ENCODE measurements around the gene SYCP2. TPM values are rescaled to one million over a fixed set of nuclear protein-coding genes. Genes with fewer than 3 reads are reported as not detected.
A peak's percentile ranks its signal among the peaks of the same experiment; 100 is the strongest.

SYCP2 gene
- total RNA-seq, 2 donors from 2014 or later: 4.8 to 10.6 TPM

DNA sequence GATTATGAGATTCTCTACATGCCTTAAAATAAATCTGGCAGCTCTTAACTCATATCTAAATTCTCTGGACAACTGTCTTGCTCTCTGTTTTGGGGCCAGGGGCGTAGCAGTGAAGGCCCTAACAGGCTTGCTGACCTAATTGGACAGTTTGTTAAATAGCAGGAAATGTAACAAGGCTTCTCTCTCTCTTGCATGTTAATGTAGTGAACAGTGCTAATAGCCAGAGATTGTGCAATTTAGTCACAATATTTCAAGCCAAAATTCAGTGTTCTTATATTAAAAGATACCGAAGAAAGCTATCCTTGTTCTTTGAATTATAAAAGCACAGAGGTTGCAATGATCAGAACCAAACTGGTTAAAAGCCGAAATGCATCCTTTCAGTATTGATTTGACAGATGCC lies 3.7 kb upstream of the SYCP2 start:
- no peak overlapping the region for H3K27ac ChIP-seq
- peaks cover 15% of the 10 kb centered on the region for H3K4me1 ChIP-seq (replicated peaks)
- no peak overlapping the region for H3K4me3 ChIP-seq
- H3K9me3 ChIP-seq: no peaks in the 10 kb centered on the region
- intact Hi-C loops (cut with DNase I): no loop called here
- 72% methylated on average over 3 of the region's 3 CpGs for WGBS
- no peaks in the 10 kb centered on the region for H3K36me3 ChIP-seq
- TF ChIP-seq POLR2AphosphoS5 (IDR thresholded peaks at IDR 0.05) (no peak), CTCF (IDR thresholded peaks at IDR 0.05) (no peak), POLR2A (IDR thresholded peaks at IDR 0.05) (no peak)
- H3K27me3 ChIP-seq (replicated peaks; ENCODE audit: insufficient read depth): no peaks in the 10 kb centered on the region
- DNase-seq (ENCODE audit: low spot score): no peak

DNA sequence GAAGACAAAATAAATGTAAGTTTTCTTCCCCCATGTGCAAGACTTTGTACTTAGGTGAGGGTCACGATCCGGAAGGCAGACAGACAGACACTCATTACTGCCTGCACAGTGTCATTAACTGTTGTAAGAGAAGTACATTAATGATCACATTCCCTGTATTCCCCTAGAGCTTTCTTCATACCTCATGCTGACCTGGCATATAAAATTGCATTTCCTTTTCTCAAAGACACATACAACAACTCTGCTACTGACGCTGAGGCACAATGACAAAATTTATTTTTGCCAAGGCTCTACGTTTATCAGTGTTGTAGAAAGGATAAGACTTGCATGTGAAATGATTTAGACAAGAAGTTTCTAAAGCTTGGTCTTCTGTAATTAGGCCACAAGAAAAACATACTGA lies 3.0 kb upstream of the SYCP2 start:
- no peaks in the 10 kb centered on the region for H3K27me3 ChIP-seq (replicated peaks; ENCODE audit: insufficient read depth)
- no peak overlapping the region for H3K27ac ChIP-seq
- H3K4me1 ChIP-seq (replicated peaks): peaks cover 15% of the 10 kb centered on the region
- DNase-seq (ENCODE audit: low spot score): no peak
- intact Hi-C loops (cut with DNase I): no loop called here
- 76% methylated on average over 4 of the region's 4 CpGs for WGBS
- H3K4me3 ChIP-seq: no peak overlapping the region
- H3K36me3 ChIP-seq: no peaks in the 10 kb centered on the region
- TF ChIP-seq POLR2A (IDR thresholded peaks at IDR 0.05) (no peak), CTCF (IDR thresholded peaks at IDR 0.05) (no peak), POLR2AphosphoS5 (IDR thresholded peaks at IDR 0.05) (no peak)
- H3K9me3 ChIP-seq: no peaks in the 10 kb centered on the region

DNA sequence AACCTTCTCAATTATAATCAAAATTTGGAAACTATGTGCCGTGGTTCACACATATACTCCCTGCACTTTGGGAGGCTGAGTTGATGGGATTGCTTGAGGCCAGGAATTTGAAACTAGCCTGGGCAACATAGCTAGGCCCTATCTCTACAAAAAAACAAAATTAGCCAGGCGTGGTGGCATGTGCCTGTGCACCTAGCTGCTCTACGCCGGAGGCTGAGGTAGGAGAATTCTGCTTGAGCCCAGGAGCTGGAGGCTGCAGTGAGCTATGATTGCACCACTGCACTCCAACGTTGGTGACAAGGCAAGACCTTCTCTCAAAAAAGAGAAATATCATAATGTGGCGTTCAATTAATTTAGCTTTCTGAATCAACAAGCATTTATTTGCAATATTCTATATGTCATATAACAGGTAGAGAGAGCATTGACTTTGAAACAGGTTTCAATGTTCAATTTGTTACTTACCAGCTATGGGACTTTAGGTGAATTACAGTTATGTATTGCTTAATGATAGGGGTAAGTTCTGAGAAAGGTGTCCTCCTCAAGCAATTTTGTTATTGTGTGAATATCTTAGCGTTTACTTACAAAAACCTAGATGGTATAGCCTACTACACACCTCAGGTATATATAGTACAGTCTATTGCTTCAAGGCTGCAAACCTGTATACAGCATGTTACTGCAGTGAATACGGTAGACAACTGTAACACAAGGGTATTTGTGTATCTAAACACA lies 2.2 kb upstream of the SYCP2 start:
- intact Hi-C loops (cut with DNase I): no loop called here
- H3K9me3 ChIP-seq: no peaks in the 10 kb centered on the region
- no peak for TF ChIP-seq CTCF (IDR thresholded peaks at IDR 0.05)
- TF ChIP-seq POLR2A (IDR thresholded peaks at IDR 0.05): no peak
- TF ChIP-seq POLR2AphosphoS5 (IDR thresholded peaks at IDR 0.05): no peak
- H3K36me3 ChIP-seq: no peaks in the 10 kb centered on the region
- no peak overlapping the region for H3K4me3 ChIP-seq
- no peaks in the 10 kb centered on the region for H3K27me3 ChIP-seq (replicated peaks; ENCODE audit: insufficient read depth)
- H3K4me1 ChIP-seq (replicated peaks): peaks cover 15% of the 10 kb centered on the region
- 93% methylated on average over 8 of the region's 8 CpGs for WGBS
- no peak for DNase-seq (ENCODE audit: low spot score)
- no peak overlapping the region for H3K27ac ChIP-seq

DNA sequence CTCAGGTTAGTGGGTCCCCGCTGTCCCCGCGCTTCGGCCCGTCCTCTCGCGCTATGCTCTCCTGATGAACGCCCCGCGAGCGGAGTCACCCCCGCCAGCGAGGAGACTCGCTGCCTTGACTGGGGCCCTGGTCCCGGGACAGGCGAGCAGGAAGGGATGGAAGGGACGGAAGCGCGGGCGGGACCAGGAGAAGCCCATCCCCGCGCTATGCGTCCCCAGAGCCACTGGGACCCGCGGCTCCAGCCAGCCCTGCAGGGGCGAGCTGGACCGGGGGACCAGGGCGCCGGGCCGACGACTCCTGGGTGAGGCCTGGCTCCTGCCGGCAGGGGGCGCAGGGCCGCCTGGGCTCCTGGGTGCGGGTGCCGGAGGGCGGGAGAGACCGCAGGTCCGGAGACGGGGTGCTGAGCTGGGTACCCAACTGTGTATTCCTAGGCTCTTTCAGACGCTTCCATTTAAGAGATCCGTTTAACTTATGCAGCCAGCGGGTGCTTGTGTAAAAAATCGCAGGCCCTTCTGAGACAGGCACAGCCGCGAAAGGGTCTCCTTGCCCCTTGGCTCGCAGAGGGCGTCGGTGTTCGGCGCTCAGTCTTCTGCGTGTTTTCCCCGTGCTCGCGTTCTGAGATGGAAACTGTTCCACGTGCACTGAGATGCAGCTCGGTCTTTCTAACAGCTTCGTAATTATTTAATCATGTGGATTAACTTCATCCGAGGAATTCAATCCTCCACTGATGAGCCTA lies 580 bp upstream of the SYCP2 start:
- intact Hi-C loops (cut with DNase I): no loop called here
- peaks cover 12% of the 10 kb centered on the region for H3K4me1 ChIP-seq (replicated peaks)

More for the DNA sequence above, 580 bp upstream of the SYCP2 start:
- peak; percentile 79 for DNase-seq (ENCODE audit: low spot score)
- no peaks in the 10 kb centered on the region for H3K27me3 ChIP-seq (replicated peaks; ENCODE audit: insufficient read depth)
- no peaks in the 10 kb centered on the region for H3K36me3 ChIP-seq
- H3K4me3 ChIP-seq: peak overlapping the region; percentile 55 to 66
- peak overlapping the region; percentile 81 to 87 for H3K27ac ChIP-seq
- H3K9me3 ChIP-seq: no peaks in the 10 kb centered on the region
- 7% methylated on average over 54 of the region's 59 CpGs for whole genome bisulfite sequencing
- TF ChIP-seq CTCF (IDR thresholded peaks at IDR 0.05) (peak; percentile 88 to 95 (median 92)), POLR2AphosphoS5 (IDR thresholded peaks at IDR 0.05) (peak; percentile 47), POLR2A (IDR thresholded peaks at IDR 0.05) (peak; percentile 18)
